Activated T-helper 17 cell treated with anti-CD3 and anti-CD28 coated beads, Interleukin-2, amount 50 U/mL, for 72 hours (primary cell): ENCODE data around the gene ERBB4. TPM values are rescaled to one million over a fixed set of nuclear protein-coding genes. Genes with fewer than 3 reads are reported as not detected.

Source experiments
- ATAC-seq: fragments of 150-1000 bp; cut with Tn5 transposase; replicated peaks from 2 replicates; pipeline ENCODE4 v1.10.0; 2021; ENCODE audit warnings: mild to moderate bottlenecking, moderate library complexity
- H3K27ac Mint-ChIP-seq: one replicate; pipeline ENCODE4 v1.8.0; 2022; ENCODE audit warnings: mixed read lengths
- H3K27me3 Mint-ChIP-seq: one replicate; pipeline ENCODE4 v1.8.0; 2022; ENCODE audit warnings: mixed read lengths
- H3K36me3 Mint-ChIP-seq: one replicate; pipeline ENCODE4 v1.8.0; 2022; ENCODE audit warnings: low read depth, mild to moderate bottlenecking, mixed read lengths
- H3K4me1 Mint-ChIP-seq: one replicate; pipeline ENCODE4 v1.8.0; 2022; ENCODE audit warnings: mixed read lengths
- H3K4me3 Mint-ChIP-seq: one replicate; pipeline ENCODE4 v1.8.0; 2022; ENCODE audit warnings: mild to moderate bottlenecking, mixed read lengths
- H3K9me3 Mint-ChIP-seq: one replicate; pipeline ENCODE4 v1.8.0; 2022; ENCODE audit warnings: mixed read lengths
- total RNA-seq, 2 donors: library from RNA; stranded (reverse); gene quantifications; one replicate each; pipeline ENCODE4 v1.2.3, GENCODE V29; 2022

The ERBB4 gene
- total RNA-seq, 2 donors from 2014 or later: not detected

- no peak for ATAC-seq
- H3K27me3 Mint-ChIP-seq: no peaks in the 10 kb centered on the region
- H3K4me1 Mint-ChIP-seq: no peaks in the 10 kb centered on the region
- H3K36me3 Mint-ChIP-seq: no peaks in the 10 kb centered on the region
- H3K9me3 Mint-ChIP-seq: no peaks in the 10 kb centered on the region
- H3K27ac Mint-ChIP-seq: no peak overlapping the region
- no peak overlapping the region for H3K4me3 Mint-ChIP-seq
Observed at GRCh38 chr2:211413746-211414145, 1124.9 kb downstream of the ERBB4 start.

GRCh38 chr2:211408483-211408891 is 1130.1 kb downstream of the ERBB4 start:
- H3K4me1 Mint-ChIP-seq: no peaks in the 10 kb centered on the region
- no peaks in the 10 kb centered on the region for H3K36me3 Mint-ChIP-seq
- no peak overlapping the region for H3K4me3 Mint-ChIP-seq
- no peak for ATAC-seq
- H3K9me3 Mint-ChIP-seq: peaks cover 7% of the 10 kb centered on the region
- H3K27ac Mint-ChIP-seq: no peak overlapping the region
- no peaks in the 10 kb centered on the region for H3K27me3 Mint-ChIP-seq

GRCh38 chr2:211407076-211407475 is 1131.5 kb downstream of the ERBB4 start:
- H3K27ac Mint-ChIP-seq: no peak overlapping the region
- H3K36me3 Mint-ChIP-seq: no peaks in the 10 kb centered on the region
- H3K4me1 Mint-ChIP-seq: no peaks in the 10 kb centered on the region
- H3K9me3 Mint-ChIP-seq: peaks cover 7% of the 10 kb centered on the region
- H3K4me3 Mint-ChIP-seq: no peak overlapping the region
- H3K27me3 Mint-ChIP-seq: no peaks in the 10 kb centered on the region
- no peak for ATAC-seq

- peaks cover 7% of the 10 kb centered on the region for H3K9me3 Mint-ChIP-seq
- H3K27ac Mint-ChIP-seq: no peak overlapping the region
- ATAC-seq: no peak
- no peaks in the 10 kb centered on the region for H3K36me3 Mint-ChIP-seq
- no peaks in the 10 kb centered on the region for H3K4me1 Mint-ChIP-seq
- no peak overlapping the region for H3K4me3 Mint-ChIP-seq
- no peaks in the 10 kb centered on the region for H3K27me3 Mint-ChIP-seq
Observed at GRCh38 chr2:211405036-211405435, 1133.6 kb downstream of the ERBB4 start.

GRCh38 chr2:211404098-211404497 is 1134.5 kb downstream of the ERBB4 start:
- no peaks in the 10 kb centered on the region for H3K27me3 Mint-ChIP-seq
- no peaks in the 10 kb centered on the region for H3K4me1 Mint-ChIP-seq
- peaks cover 7% of the 10 kb centered on the region for H3K9me3 Mint-ChIP-seq
- ATAC-seq: no peak
- no peak overlapping the region for H3K4me3 Mint-ChIP-seq
- no peak overlapping the region for H3K27ac Mint-ChIP-seq
- H3K36me3 Mint-ChIP-seq: no peaks in the 10 kb centered on the region

GRCh38 chr2:211401328-211401727 is 1137.3 kb downstream of the ERBB4 start:
- H3K9me3 Mint-ChIP-seq: peaks cover 7% of the 10 kb centered on the region
- H3K27me3 Mint-ChIP-seq: no peaks in the 10 kb centered on the region
- no peaks in the 10 kb centered on the region for H3K36me3 Mint-ChIP-seq
- H3K4me1 Mint-ChIP-seq: no peaks in the 10 kb centered on the region
- H3K27ac Mint-ChIP-seq: no peak overlapping the region
- H3K4me3 Mint-ChIP-seq: no peak overlapping the region
- no peak for ATAC-seq

GRCh38 chr2:211397764-211398163 is 1140.8 kb downstream of the ERBB4 start:
- Mint-ChIP-seq H3K9me3 (no peaks in the 10 kb centered on the region), H3K4me1 (no peaks in the 10 kb centered on the region), H3K36me3 (no peaks in the 10 kb centered on the region), H3K4me3 (no peak overlapping the region), H3K27me3 (no peaks in the 10 kb centered on the region), H3K27ac (no peak overlapping the region)
- no peak for ATAC-seq

GRCh38 chr2:211396815-211397214 is 1141.8 kb downstream of the ERBB4 start:
- H3K4me1 Mint-ChIP-seq: no peaks in the 10 kb centered on the region
- no peaks in the 10 kb centered on the region for H3K36me3 Mint-ChIP-seq
- H3K27me3 Mint-ChIP-seq: no peaks in the 10 kb centered on the region
- no peak for ATAC-seq
- no peak overlapping the region for H3K27ac Mint-ChIP-seq
- H3K4me3 Mint-ChIP-seq: no peak overlapping the region
- no peaks in the 10 kb centered on the region for H3K9me3 Mint-ChIP-seq

GRCh38 chr2:211391189-211391567 is 1147.4 kb downstream of the ERBB4 start:
- no peak for ATAC-seq
- Mint-ChIP-seq H3K27ac (no peak overlapping the region), H3K9me3 (no peaks in the 10 kb centered on the region), H3K4me1 (no peaks in the 10 kb centered on the region), H3K4me3 (no peak overlapping the region), H3K27me3 (no peaks in the 10 kb centered on the region), H3K36me3 (no peaks in the 10 kb centered on the region)

- no peaks in the 10 kb centered on the region for H3K27me3 Mint-ChIP-seq
Observed at GRCh38 chr2:211390536-211391188, 1147.9 kb downstream of the ERBB4 start.

GRCh38 chr2:211387734-211388133 is 1150.9 kb downstream of the ERBB4 start:
- no peaks in the 10 kb centered on the region for H3K36me3 Mint-ChIP-seq
- no peaks in the 10 kb centered on the region for H3K4me1 Mint-ChIP-seq
- H3K27me3 Mint-ChIP-seq: no peaks in the 10 kb centered on the region
- no peak overlapping the region for H3K4me3 Mint-ChIP-seq
- ATAC-seq: no peak
- no peak overlapping the region for H3K27ac Mint-ChIP-seq
- no peaks in the 10 kb centered on the region for H3K9me3 Mint-ChIP-seq

More at GRCh38 chr2:211390536-211391188, 1147.9 kb downstream of the ERBB4 start:
- H3K4me3 Mint-ChIP-seq: no peak overlapping the region
- no peak overlapping the region for H3K27ac Mint-ChIP-seq
- no peak for ATAC-seq
- H3K4me1 Mint-ChIP-seq: no peaks in the 10 kb centered on the region
- no peaks in the 10 kb centered on the region for H3K36me3 Mint-ChIP-seq
- H3K9me3 Mint-ChIP-seq: no peaks in the 10 kb centered on the region

- no peak for ATAC-seq
- H3K36me3 Mint-ChIP-seq: no peaks in the 10 kb centered on the region
Observed at GRCh38 chr2:211380041-211380440, 1158.6 kb downstream of the ERBB4 start.

GRCh38 chr2:211376410-211376809 is 1162.2 kb downstream of the ERBB4 start:
- Mint-ChIP-seq H3K36me3 (no peaks in the 10 kb centered on the region), H3K27me3 (no peaks in the 10 kb centered on the region), H3K4me3 (no peak overlapping the region), H3K9me3 (no peaks in the 10 kb centered on the region), H3K27ac (no peak overlapping the region), H3K4me1 (no peaks in the 10 kb centered on the region)
- no peak for ATAC-seq

More at GRCh38 chr2:211380041-211380440, 1158.6 kb downstream of the ERBB4 start:
- H3K9me3 Mint-ChIP-seq: no peaks in the 10 kb centered on the region
- no peak overlapping the region for H3K27ac Mint-ChIP-seq
- H3K27me3 Mint-ChIP-seq: no peaks in the 10 kb centered on the region
- H3K4me3 Mint-ChIP-seq: no peak overlapping the region
- no peaks in the 10 kb centered on the region for H3K4me1 Mint-ChIP-seq

GRCh38 chr2:211373203-211373602 is 1165.4 kb downstream of the ERBB4 start:
- Mint-ChIP-seq H3K27ac (no peak overlapping the region), H3K9me3 (no peaks in the 10 kb centered on the region), H3K27me3 (no peaks in the 10 kb centered on the region), H3K4me1 (no peaks in the 10 kb centered on the region), H3K36me3 (no peaks in the 10 kb centered on the region), H3K4me3 (no peak overlapping the region)
- ATAC-seq: no peak

- H3K27ac Mint-ChIP-seq: no peak overlapping the region
- H3K4me3 Mint-ChIP-seq: no peak overlapping the region
- H3K27me3 Mint-ChIP-seq: no peaks in the 10 kb centered on the region
- peaks cover 4% of the 10 kb centered on the region for H3K9me3 Mint-ChIP-seq
- no peaks in the 10 kb centered on the region for H3K4me1 Mint-ChIP-seq
- no peak for ATAC-seq
- no peaks in the 10 kb centered on the region for H3K36me3 Mint-ChIP-seq
Observed at GRCh38 chr2:211371465-211371864, 1167.1 kb downstream of the ERBB4 start.

- Mint-ChIP-seq H3K4me3 (no peak overlapping the region), H3K4me1 (no peaks in the 10 kb centered on the region), H3K27ac (no peak overlapping the region), H3K36me3 (no peaks in the 10 kb centered on the region), H3K9me3 (peaks cover 4% of the 10 kb centered on the region), H3K27me3 (no peaks in the 10 kb centered on the region)
- ATAC-seq: no peak
Observed at GRCh38 chr2:211368467-211368866, 1170.1 kb downstream of the ERBB4 start.
